Left ventricle myocardium inferior (tissue), 1 donor: Measurements from ENCODE around the gene SLC9A8. TPM values are rescaled to one million over a fixed set of nuclear protein-coding genes. Genes with fewer than 3 reads are reported as not detected.

Experiments used
- DNase-seq: peaks from one replicate; pipeline ENCODE4 v3.0.0-alpha.2; 2020
- H3K27ac ChIP-seq: fragments of 200-600 bp; replicated peaks from 2 replicates; pipeline ENCODE4 v1.8.0; 2021
- H3K27me3 ChIP-seq: fragments of 200-600 bp; 2 replicates; pipeline ENCODE4 v1.8.0; 2021; ENCODE audit warnings: low read depth
- H3K36me3 ChIP-seq: fragments of 200-600 bp; 2 replicates; pipeline ENCODE4 v1.8.0; 2021
- H3K4me1 ChIP-seq: fragments of 200-600 bp; 2 replicates; pipeline ENCODE4 v1.8.0; 2021
- H3K4me3 ChIP-seq: fragments of 200-600 bp; 2 replicates; pipeline ENCODE4 v1.8.0; 2021; ENCODE audit warnings: mild to moderate bottlenecking, moderate library complexity
- H3K9me3 ChIP-seq: fragments of 200-600 bp; replicated peaks from 2 replicates; pipeline ENCODE4 v1.8.0; 2021
- intact Hi-C: fragments of 100-400 bp; cut with micrococcal nuclease; formaldehyde crosslinking; loops from one replicate; pipeline ENCODE4 v1.11.0; 2022
- total RNA-seq: library from RNA; stranded (reverse); fragmentation: NEBNext Ultra II Directional; extraction: Animal tissue kit (Norgen Biotek cat#: 25700); gene quantifications from one replicate; pipeline ENCODE4 v1.2.1, GENCODE V29; 2021
- TF ChIP-seq, protein P1 (sequence below): fragments of 200-600 bp; IDR thresholded peaks from 2 replicates; pipeline ENCODE4 v1.8.0; 2021; ENCODE audit warnings: antibody characterized with exemption, mild to moderate bottlenecking, borderline replicate concordance
- donor health status: DM: no; HTN: yes; CAD: no; lungs with severe emphysema.

SLC9A8 gene
- total RNA-seq, 1 donor from 2014 or later = 4.6 TPM

DNA sequence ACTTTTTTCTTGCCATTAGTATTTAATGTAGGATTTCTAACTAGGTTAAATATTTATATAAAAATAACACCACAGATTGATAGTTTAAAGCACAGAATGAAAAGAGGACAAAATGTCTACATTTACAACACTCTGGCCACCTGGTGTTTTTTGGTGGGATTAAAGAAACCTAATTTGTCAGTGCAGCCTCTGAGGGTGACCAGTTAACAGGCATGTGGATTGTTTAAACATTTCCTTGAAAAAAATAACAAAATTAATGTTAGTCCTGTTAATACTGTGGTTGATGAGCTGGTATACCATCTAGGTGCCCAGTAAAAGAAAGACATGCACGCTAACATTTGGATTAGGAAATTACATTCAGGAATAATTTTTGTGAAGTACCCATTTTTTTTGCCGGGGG, 8.8 kb downstream of the SLC9A8 start:
- peaks cover 68% of the 10 kb centered on the region for H3K36me3 ChIP-seq
- H3K4me1 ChIP-seq = peaks cover 13% of the 10 kb centered on the region
- TF ChIP-seq, protein P1, sequence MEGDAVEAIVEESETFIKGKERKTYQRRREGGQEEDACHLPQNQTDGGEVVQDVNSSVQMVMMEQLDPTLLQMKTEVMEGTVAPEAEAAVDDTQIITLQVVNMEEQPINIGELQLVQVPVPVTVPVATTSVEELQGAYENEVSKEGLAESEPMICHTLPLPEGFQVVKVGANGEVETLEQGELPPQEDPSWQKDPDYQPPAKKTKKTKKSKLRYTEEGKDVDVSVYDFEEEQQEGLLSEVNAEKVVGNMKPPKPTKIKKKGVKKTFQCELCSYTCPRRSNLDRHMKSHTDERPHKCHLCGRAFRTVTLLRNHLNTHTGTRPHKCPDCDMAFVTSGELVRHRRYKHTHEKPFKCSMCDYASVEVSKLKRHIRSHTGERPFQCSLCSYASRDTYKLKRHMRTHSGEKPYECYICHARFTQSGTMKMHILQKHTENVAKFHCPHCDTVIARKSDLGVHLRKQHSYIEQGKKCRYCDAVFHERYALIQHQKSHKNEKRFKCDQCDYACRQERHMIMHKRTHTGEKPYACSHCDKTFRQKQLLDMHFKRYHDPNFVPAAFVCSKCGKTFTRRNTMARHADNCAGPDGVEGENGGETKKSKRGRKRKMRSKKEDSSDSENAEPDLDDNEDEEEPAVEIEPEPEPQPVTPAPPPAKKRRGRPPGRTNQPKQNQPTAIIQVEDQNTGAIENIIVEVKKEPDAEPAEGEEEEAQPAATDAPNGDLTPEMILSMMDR = no peak
- no peaks in the 10 kb centered on the region for H3K27me3 ChIP-seq
- no peak overlapping the region for H3K27ac ChIP-seq
- DNase-seq = no peak
- no peak overlapping the region for H3K4me3 ChIP-seq
- intact Hi-C loops = no loop called here
- no peaks in the 10 kb centered on the region for H3K9me3 ChIP-seq

DNA sequence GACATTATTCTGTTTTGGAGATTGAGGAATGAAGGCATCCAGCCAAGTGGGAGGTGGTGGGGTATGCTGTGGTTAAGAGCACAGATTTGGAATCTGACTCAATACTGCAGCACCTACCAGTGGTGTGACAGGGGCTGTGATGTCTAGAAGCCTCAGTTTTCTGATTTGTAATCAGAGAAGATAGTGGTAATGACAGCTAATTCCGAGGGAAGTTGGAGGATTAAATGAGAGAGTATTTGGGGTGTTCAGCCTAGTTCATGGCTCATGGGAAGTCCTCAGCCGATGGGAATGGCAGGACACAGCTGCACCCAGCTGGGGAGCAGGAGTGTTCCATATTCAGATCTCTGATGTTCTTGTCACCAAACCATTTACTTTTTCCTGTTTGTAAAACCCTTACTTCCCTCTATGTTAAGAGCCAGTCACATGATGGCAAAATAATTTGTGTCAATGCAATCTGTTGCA, 9.3 kb downstream of the SLC9A8 start:
- Histone ChIP-seq H3K4me3 (no peak overlapping the region), H3K9me3 (no peaks in the 10 kb centered on the region), H3K27ac (no peak overlapping the region), H3K4me1 (peaks cover 13% of the 10 kb centered on the region), H3K27me3 (no peaks in the 10 kb centered on the region), H3K36me3 (peaks cover 64% of the 10 kb centered on the region)
- no peak for DNase-seq
- intact Hi-C loops = no loop called here
- TF ChIP-seq, protein P1 = peak; percentile 57

DNA sequence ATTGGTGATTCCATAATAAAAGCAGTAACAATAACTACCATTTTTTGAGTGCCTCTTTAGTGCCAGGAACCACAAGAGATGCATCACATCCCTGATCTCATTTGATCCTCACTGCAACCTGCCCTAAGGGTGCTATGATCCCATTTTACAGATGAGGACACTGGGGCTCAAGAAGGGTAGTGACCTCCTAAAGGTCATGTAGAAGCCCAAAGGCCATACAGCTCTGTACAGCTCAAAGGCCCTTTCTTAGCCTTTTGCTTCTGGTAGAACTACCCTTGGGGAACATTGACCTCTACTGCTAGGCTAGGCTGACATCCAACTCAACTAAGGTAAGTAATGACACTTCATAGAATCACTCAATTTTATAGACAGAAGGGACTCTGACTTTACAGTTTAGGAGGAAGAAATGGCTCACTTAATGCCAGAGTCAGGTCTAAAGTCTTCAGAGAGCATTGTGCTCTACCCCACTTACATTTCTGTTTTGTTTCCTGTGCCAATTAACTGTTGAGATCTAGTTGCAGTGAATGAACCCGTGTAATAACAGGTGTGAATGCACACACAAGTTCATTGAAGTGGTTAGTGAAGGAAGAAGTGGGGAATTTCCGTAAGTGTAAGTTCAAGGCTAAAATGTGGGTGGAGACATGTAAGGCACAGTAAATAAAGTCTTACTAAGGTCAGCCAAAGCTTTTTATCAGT, 10.7 kb downstream of the SLC9A8 start:
- Histone ChIP-seq H3K36me3 (peaks cover 59% of the 10 kb centered on the region), H3K4me1 (peaks cover 13% of the 10 kb centered on the region), H3K4me3 (no peak overlapping the region), H3K9me3 (no peaks in the 10 kb centered on the region), H3K27me3 (no peaks in the 10 kb centered on the region), H3K27ac (no peak overlapping the region)
- intact Hi-C loops = no loop called here
- DNase-seq = no peak
- TF ChIP-seq, protein P1 = no peak

DNA sequence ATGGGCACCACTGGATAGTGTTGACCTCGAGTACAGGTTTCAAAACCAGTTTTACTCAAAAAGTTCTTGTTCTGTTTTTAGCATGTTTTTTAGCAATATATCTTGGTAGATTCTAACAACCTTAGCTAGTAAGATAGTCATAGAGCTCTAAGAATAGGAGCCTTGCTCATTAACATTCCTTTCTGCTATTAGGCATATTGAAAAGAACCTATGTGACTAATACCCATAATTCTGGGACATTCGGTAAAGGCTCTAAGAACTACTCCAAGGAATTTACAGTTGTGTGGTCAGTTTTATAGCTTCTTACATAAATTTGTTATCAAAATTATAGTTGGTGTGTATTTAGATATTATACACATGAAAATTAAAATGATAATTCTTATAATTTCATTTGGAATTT, 11.6 kb downstream of the SLC9A8 start:
- H3K9me3 ChIP-seq = no peaks in the 10 kb centered on the region
- DNase-seq = no peak
- no peak overlapping the region for H3K27ac ChIP-seq
- TF ChIP-seq, protein P1 = no peak
- peaks cover 53% of the 10 kb centered on the region for H3K36me3 ChIP-seq
- H3K4me1 ChIP-seq = peaks cover 13% of the 10 kb centered on the region
- no peak overlapping the region for H3K4me3 ChIP-seq
- intact Hi-C loops = no loop called here
- no peaks in the 10 kb centered on the region for H3K27me3 ChIP-seq

DNA sequence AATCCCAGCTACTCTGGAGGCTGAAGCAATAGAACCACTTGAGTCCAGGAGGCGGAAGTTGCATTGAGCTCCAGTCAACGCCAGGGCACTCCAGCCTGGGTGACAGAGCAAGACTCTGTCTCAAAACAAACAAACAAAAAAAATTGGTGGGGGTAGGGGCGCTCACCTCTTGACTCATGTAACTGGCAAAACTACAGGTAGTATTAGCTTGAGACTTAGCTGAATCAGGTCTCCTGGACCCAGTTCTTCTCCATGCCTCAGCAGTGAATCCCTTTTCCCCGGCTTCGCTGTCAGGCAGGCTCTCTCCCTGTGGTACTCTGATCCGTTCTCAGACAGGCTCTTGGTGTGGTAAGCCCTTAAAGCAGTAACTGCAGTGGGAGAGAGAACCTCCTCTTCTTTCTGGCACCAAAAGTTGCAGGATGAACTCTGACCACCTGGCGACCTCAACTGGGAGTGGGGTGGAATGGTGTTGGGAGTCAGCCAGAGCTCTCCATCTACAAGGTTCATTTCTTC, 12.9 kb downstream of the SLC9A8 start:
- Histone ChIP-seq H3K9me3 (no peaks in the 10 kb centered on the region), H3K4me3 (no peak overlapping the region), H3K27ac (no peak overlapping the region), H3K27me3 (no peaks in the 10 kb centered on the region), H3K4me1 (peaks cover 13% of the 10 kb centered on the region), H3K36me3 (peaks cover 54% of the 10 kb centered on the region)
- no peak for DNase-seq
- TF ChIP-seq, protein P1 = no peak
- intact Hi-C loops = no loop called here
